Endodermal cell (in vitro differentiated cells): ENCODE measurements around the gene CRYBG3. TPM values are rescaled to one million over a fixed set of nuclear protein-coding genes. Genes with fewer than 3 reads are reported as not detected.

ENCODE experiments used
- DNase-seq: peaks from one replicate; pipeline ENCODE4 v3.0.0-alpha.2; 2017
- H3K27ac ChIP-seq: 2 replicates; pipeline ENCODE4 v1.5.1; 2013; ENCODE audit warnings: mild to moderate bottlenecking, low read depth, low read length, moderate library complexity
- H3K27me3 ChIP-seq: 2 replicates; pipeline ENCODE4 v1.6.1; 2013; ENCODE audit warnings: mild to moderate bottlenecking, low read length, moderate library complexity; ENCODE audit not compliant: insufficient read depth, control insufficient read depth, poor library complexity, severe bottlenecking
- H3K36me3 ChIP-seq: 2 replicates; pipeline ENCODE4 v1.7.0; 2013; ENCODE audit warnings: mild to moderate bottlenecking, low read length, moderate library complexity; ENCODE audit not compliant: control insufficient read depth, insufficient read depth
- H3K4me1 ChIP-seq: one replicate; pipeline ENCODE4 v1.7.0; 2013; ENCODE audit warnings: low read length; ENCODE audit not compliant: control insufficient read depth, insufficient read depth
- H3K4me3 ChIP-seq: 2 replicates; pipeline ENCODE4 v1.5.1; 2013; ENCODE audit warnings: mild to moderate bottlenecking, low read length, moderate library complexity
- H3K9ac ChIP-seq: 2 replicates; pipeline ENCODE4 v1.6.1; 2013; ENCODE audit warnings: mild to moderate bottlenecking, low read length, moderate library complexity; ENCODE audit not compliant: poor library complexity, severe bottlenecking; ENCODE audit errors: extremely low read depth
- H3K9me3 ChIP-seq: 2 replicates; pipeline ENCODE4 v1.6.1; 2013; ENCODE audit warnings: mild to moderate bottlenecking, low read length, moderate library complexity; ENCODE audit not compliant: control insufficient read depth
- H3K27ac Mint-ChIP-seq: 2 replicates; pipeline ENCODE4 v1.8.0; 2020; ENCODE audit warnings: mixed read lengths
- H3K27me3 Mint-ChIP-seq: 2 replicates; pipeline ENCODE4 v1.8.0; 2021; ENCODE audit warnings: mild to moderate bottlenecking, mixed read lengths; ENCODE audit not compliant: insufficient read depth
- H3K36me3 Mint-ChIP-seq: 2 replicates; pipeline ENCODE4 v1.8.0; 2020; ENCODE audit warnings: low read depth, mixed read lengths
- H3K4me1 Mint-ChIP-seq: 2 replicates; pipeline ENCODE4 v1.8.0; 2020; ENCODE audit warnings: mixed read lengths
- H3K4me3 Mint-ChIP-seq: 2 replicates; pipeline ENCODE4 v1.8.0; 2020; ENCODE audit warnings: mild to moderate bottlenecking, moderate library complexity, mixed read lengths
- H3K9me3 Mint-ChIP-seq: 2 replicates; pipeline ENCODE4 v1.8.0; 2020; ENCODE audit warnings: mild to moderate bottlenecking, mixed read lengths
- CTCF ChIP-seq: fragments of 200-600 bp; sonication (generic); conservative IDR thresholded peaks from 2 replicates; pipeline ENCODE4 v1.5.0; 2021; ENCODE audit warnings: antibody characterized with exemption, mild to moderate bottlenecking
- WGBS, 2 experiments: methylation state at CpG; one replicate each; pipeline versions ENCODE4 v1.1.5 to v1.1.7; 2013; ENCODE audit warnings: missing lambda C conversion rate in 2 of 2, mixed read lengths in 1 of 2; ENCODE audit not compliant: insufficient coverage in 1 of 2, insufficient read length in 1 of 2; 5-methylcytosine and 5-hydroxymethylcytosine counted together
- total RNA-seq, 2 donors: library from RNA; stranded (reverse); fragmentation: NEBNext Ultra II Directional in 1 of 2; extraction: Animal tissue kit (Norgen Biotek cat#: 25700) in 1 of 2; gene quantifications; 2 replicates in 1 of 2; 3 replicates in 1 of 2; pipeline ENCODE4 v1.2.1, GENCODE V29; 2021

Gene CRYBG3
- total RNA-seq, 2 donors from 2014 or later, result 9.7 to 10.8 TPM

GRCh38 chr3:97990624-97991292 is 168.9 kb downstream of the CRYBG3 start:
- Histone ChIP-seq H3K27ac (no peak overlapping the region), H3K9me3 (no peaks in the 10 kb centered on the region), H3K27me3 (no peaks in the 10 kb centered on the region), H3K36me3 (no peaks in the 10 kb centered on the region), H3K4me3 (no peak overlapping the region), H3K4me1 (no peaks in the 10 kb centered on the region), H3K9ac (no peak overlapping the region)
- no peak overlapping the region for H3K4me3 Mint-ChIP-seq
- DNase-seq, result no peak
- no peaks in the 10 kb centered on the region for H3K27me3 Mint-ChIP-seq
- no peaks in the 10 kb centered on the region for H3K9me3 Mint-ChIP-seq
- no peak overlapping the region for H3K27ac Mint-ChIP-seq
- peaks cover 17% of the 10 kb centered on the region for H3K4me1 Mint-ChIP-seq
- WGBS, 2 experiments, result 81 to 86% methylated on average over 1 to 2 of the region's 2 CpGs
- no peak for TF ChIP-seq CTCF
- no peaks in the 10 kb centered on the region for H3K36me3 Mint-ChIP-seq

- Mint-ChIP-seq H3K27me3 (no peaks in the 10 kb centered on the region), H3K9me3 (no peaks in the 10 kb centered on the region), H3K4me1 (peaks cover 17% of the 10 kb centered on the region), H3K36me3 (no peaks in the 10 kb centered on the region), H3K27ac (no peak overlapping the region), H3K4me3 (no peak overlapping the region)
- DNase-seq, result no peak
- H3K27ac ChIP-seq, result no peak overlapping the region
- no peaks in the 10 kb centered on the region for H3K36me3 ChIP-seq
- no peak for TF ChIP-seq CTCF
- no peaks in the 10 kb centered on the region for H3K27me3 ChIP-seq
- no peak overlapping the region for H3K9ac ChIP-seq
- no peaks in the 10 kb centered on the region for H3K9me3 ChIP-seq
- 76 to 80% methylated on average over 5 of the region's 5 CpGs for WGBS, 2 experiments
- no peak overlapping the region for H3K4me3 ChIP-seq
- no peaks in the 10 kb centered on the region for H3K4me1 ChIP-seq
Measured at GRCh38 chr3:97991293-97991682, 169.5 kb downstream of the CRYBG3 start.

GRCh38 chr3:97992547-97993173 is 170.8 kb downstream of the CRYBG3 start:
- H3K27me3 Mint-ChIP-seq, result no peaks in the 10 kb centered on the region
- no peak for TF ChIP-seq CTCF
- Histone ChIP-seq H3K27me3 (no peaks in the 10 kb centered on the region), H3K36me3 (no peaks in the 10 kb centered on the region), H3K9ac (no peak overlapping the region), H3K9me3 (no peaks in the 10 kb centered on the region), H3K27ac (no peak overlapping the region), H3K4me3 (no peak overlapping the region), H3K4me1 (no peaks in the 10 kb centered on the region)
- H3K27ac Mint-ChIP-seq, result no peak overlapping the region
- DNase-seq, result no peak
- H3K9me3 Mint-ChIP-seq, result no peaks in the 10 kb centered on the region
- no peaks in the 10 kb centered on the region for H3K36me3 Mint-ChIP-seq
- H3K4me1 Mint-ChIP-seq, result peaks cover 17% of the 10 kb centered on the region
- 74 to 86% methylated on average over 2 of the region's 2 CpGs for whole genome bisulfite sequencing, 2 experiments
- no peak overlapping the region for H3K4me3 Mint-ChIP-seq
